Brain pericyte (primary cell): Measurements from ENCODE around the gene AKIP1.
A peak's percentile ranks its signal among the peaks of the same experiment; 100 is the strongest.
"Not testable (repeated sequence)": the region's sequence is repeated elsewhere in the genome, so short reads cannot be mapped to it uniquely, and the experiment has no call there.

ENCODE experiments used
- DNase-seq: peaks from one replicate; pipeline ENCODE4 v3.0.0-alpha.2; 2012; ENCODE audit warnings: low read depth, low spot score

The AKIP1 gene

GRCh38 chr11:8914661-8915018 lies 3.7 kb downstream of the AKIP1 start:
- no peak for DNase-seq

GRCh38 chr11:8917157-8917825 lies 6.3 kb downstream of the AKIP1 start:
- DNase-seq: peak; percentile 70

GRCh38 chr11:8922691-8923090 lies 11.7 kb downstream of the AKIP1 start:
- no peak for DNase-seq

GRCh38 chr11:8925711-8926110 lies 14.7 kb downstream of the AKIP1 start:
- DNase-seq: no peak

GRCh38 chr11:8926236-8926635 lies 15.2 kb downstream of the AKIP1 start:
- no peak for DNase-seq

- DNase-seq: no peak
Measured at GRCh38 chr11:8927233-8927632, 16.2 kb downstream of the AKIP1 start.

- DNase-seq: no peak
Measured at GRCh38 chr11:8928205-8928604, 17.2 kb downstream of the AKIP1 start.

- no peak for DNase-seq
Measured at GRCh38 chr11:8928981-8929615, 18.1 kb downstream of the AKIP1 start.

GRCh38 chr11:8930456-8931175 lies 19.6 kb downstream of the AKIP1 start:
- no peak for DNase-seq

GRCh38 chr11:8932564-8933180 lies 21.7 kb downstream of the AKIP1 start, which contains the start of gene C11orf16:
Gene C11orf16 (minus strand): TSS chr11:8932947. CDS start chr11:8932308, 639 bp downstream.
- DNase-seq: no peak

- DNase-seq: no peak
Measured at GRCh38 chr11:8933931-8934330, 22.9 kb downstream of the AKIP1 start.

- no peak for DNase-seq
Measured at GRCh38 chr11:8934742-8935488, 23.9 kb downstream of the AKIP1 start.

- not testable (repeated sequence) for DNase-seq
Measured at GRCh38 chr11:8935789-8936188, 24.8 kb downstream of the AKIP1 start.

- no peak for DNase-seq
Measured at GRCh38 chr11:8937159-8937558, 26.2 kb downstream of the AKIP1 start.

- no peak for DNase-seq
Measured at GRCh38 chr11:8937659-8938058, 26.7 kb downstream of the AKIP1 start.

GRCh38 chr11:8941341-8942103 lies 30.5 kb downstream of the AKIP1 start:
- no peak for DNase-seq

GRCh38 chr11:8942518-8943066 lies 31.6 kb downstream of the AKIP1 start, which contains the start of gene ASCL3:
Gene ASCL3 (minus strand): TSS chr11:8943016. CDS start chr11:8938161, 4,855 bp downstream.
- DNase-seq: no peak

GRCh38 chr11:8947230-8947943 lies 36.4 kb downstream of the AKIP1 start:
- no peak for DNase-seq

- DNase-seq: no peak
Measured at GRCh38 chr11:8948886-8949285, 37.9 kb downstream of the AKIP1 start.

GRCh38 chr11:8956860-8957259 lies 45.9 kb downstream of the AKIP1 start:
- DNase-seq: no peak
